Activated T-cell treated with anti-CD3 and anti-CD28 coated beads for 24 hours (primary cell): Measurements from ENCODE around the gene MGAT2.
"Not testable (repeated sequence)": the region's sequence is repeated elsewhere in the genome, so short reads cannot be mapped to it uniquely, and the experiment has no call there.

Source experiments
- DNase-seq: peaks from one replicate; pipeline ENCODE4 v3.0.0-alpha.2; 2020; ENCODE audit warnings: low read depth

MGAT2 gene

DNA sequence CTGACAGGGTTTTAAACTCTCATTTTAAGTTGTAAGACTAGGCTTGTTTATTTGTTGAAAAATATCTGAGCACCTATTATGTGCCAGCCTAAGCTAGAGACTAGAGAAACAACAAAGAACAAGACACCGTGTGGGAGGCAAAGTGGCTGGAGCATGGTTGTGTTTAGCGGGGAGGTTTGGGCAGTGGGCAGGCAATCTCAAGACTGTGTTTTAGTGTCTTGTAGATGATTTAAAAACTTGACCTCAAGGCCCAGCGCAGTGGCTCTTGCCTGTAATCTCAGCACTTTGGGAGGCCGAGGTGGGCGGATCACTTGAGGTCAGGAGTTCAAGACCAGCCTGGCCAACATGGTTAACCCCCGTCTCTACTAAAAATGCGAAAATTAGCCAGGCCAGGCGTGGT lies 7.9 kb upstream of the MGAT2 start:
- no peak for DNase-seq

DNA sequence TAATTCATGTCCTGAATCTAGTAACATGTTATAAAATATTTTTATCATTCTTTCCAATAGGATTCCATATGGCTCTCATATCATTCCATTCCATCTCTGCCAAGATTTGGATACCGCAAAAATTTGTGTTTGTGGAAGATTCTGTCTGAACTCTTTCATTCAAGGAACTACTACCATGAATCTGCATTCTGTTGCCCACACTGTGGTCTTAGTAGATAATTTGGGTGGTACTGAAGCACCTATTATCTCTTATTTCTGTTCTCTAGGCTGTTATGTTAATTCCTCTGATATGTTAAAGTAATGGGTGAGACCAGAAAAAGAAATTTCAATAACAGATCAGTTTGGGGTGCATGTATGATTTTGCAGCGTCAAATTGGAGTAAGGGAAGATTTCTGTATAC lies 6.4 kb upstream of the MGAT2 start:
- no peak for DNase-seq

DNA sequence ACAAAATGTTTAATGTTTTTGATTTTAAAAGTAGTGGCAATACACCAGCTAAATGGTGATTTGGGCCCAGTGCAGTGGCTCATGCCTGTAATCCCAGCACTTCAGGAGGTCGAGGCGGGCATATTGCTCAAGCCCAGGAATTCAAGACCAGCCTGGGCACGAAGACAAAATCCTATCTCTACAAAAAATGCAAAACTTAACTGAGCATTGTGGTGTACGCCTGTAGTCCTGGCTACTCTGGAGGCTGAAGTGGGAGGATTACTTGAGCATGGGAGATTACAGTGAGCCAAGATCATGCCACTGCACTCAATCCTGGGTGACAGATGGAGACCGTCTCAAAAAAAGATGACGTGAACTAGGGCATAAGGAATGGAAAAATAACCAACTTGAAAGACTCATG lies 4.8 kb upstream of the MGAT2 start:
- DNase-seq = no peak

DNA sequence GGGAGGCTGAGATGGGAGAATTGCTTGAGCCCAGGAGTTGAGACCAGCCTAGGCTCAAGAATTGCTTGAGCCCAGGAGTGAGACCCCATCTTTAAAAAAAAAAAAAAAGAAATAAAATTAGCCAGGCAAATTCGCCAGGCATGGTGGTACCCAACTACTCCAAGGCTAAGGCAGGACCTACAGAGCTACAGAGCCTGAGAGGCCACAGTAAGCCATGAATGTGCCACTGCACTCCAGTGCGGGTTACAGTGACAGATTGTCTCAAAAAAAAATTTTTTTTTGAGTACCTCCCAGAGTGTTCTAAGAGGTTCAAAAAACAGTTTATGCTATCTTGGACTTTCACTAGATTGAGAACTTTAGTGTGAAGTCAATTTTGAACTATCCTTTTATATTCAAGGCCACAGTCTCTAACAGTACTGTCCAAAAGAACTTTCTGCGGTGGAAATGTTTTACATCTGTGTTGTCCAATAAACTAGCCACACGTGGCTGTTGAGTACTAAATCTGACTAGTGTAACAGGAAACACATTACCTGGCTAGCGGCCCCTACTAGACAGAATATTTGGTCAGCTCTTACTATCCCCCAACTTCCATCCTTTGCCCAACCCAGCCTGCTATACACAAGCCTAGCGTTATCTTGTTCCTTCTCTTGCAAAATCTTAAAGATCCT lies 2.6 kb upstream of the MGAT2 start:
- DNase-seq = no peak

DNA sequence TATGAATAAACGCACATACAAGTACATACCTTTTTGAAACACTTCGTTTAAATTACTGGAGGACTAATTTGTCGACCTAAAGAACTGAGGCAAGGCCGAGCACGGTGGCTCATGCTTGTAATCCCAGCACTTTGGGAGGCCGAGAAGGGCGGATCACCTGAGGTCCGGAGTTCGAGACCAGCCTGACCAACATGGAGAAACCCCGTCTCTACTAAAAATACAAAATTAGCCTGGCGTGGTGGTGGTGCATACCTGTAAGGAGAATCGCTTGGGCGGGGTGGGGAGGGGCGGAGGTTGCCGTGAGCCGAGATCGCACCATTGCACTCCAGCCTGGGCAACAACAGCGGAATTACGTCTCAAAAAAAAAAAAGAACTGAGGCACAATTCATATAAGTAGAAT lies 1.3 kb upstream of the MGAT2 start:
- not testable (repeated sequence) for DNase-seq

DNA sequence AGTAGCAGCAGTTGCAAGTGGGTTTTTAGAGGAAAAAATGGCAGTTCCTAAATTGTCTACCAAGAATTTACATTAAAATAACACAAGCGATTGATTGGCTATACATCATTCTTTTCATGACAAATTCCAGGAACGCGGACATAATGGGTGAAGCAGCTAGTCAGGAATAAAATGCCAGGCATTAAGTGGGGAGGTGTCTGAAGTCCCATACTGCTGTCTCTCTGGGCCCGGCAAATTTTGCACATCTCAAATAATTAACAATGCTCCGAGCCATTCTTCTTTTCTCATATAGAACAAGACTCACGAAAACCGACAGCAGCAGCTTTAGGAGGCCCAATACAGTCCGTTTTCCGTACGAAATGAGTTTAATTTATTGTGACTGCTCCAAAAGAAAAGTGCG lies 869 bp upstream of the MGAT2 start:
- no peak for DNase-seq

DNA sequence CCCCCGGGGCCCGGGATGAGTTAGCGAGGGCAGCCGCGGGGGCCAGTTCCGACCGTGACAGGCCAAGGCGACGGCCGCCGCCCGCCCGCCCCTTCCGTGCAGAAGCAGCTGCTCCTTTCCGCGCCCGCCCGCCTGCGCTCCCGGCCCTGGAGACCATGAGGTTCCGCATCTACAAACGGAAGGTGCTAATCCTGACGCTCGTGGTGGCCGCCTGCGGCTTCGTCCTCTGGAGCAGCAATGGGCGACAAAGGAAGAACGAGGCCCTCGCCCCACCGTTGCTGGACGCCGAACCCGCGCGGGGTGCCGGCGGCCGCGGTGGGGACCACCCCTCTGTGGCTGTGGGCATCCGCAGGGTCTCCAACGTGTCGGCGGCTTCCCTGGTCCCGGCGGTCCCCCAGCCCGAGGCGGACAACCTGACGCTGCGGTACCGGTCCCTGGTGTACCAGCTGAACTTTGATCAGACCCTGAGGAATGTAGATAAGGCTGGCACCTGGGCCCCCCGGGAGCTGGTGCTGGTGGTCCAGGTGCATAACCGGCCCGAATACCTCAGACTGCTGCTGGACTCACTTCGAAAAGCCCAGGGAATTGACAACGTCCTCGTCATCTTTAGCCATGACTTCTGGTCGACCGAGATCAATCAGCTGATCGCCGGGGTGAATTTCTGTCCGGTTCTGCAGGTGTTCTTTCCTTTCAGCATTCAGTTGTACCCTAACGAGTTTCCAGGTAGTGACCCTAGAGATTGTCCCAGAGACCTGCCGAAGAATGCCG lies 699 bp downstream of the MGAT2 start:
- peak; percentile 44 for DNase-seq

DNA sequence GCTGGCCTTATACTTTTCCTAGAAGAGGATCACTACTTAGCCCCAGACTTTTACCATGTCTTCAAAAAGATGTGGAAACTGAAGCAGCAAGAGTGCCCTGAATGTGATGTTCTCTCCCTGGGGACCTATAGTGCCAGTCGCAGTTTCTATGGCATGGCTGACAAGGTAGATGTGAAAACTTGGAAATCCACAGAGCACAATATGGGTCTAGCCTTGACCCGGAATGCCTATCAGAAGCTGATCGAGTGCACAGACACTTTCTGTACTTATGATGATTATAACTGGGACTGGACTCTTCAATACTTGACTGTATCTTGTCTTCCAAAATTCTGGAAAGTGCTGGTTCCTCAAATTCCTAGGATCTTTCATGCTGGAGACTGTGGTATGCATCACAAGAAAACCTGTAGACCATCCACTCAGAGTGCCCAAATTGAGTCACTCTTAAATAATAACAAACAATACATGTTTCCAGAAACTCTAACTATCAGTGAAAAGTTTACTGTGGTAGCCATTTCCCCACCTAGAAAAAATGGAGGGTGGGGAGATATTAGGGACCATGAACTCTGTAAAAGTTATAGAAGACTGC lies 1.5 kb downstream of the MGAT2 start:
- no peak for DNase-seq

DNA sequence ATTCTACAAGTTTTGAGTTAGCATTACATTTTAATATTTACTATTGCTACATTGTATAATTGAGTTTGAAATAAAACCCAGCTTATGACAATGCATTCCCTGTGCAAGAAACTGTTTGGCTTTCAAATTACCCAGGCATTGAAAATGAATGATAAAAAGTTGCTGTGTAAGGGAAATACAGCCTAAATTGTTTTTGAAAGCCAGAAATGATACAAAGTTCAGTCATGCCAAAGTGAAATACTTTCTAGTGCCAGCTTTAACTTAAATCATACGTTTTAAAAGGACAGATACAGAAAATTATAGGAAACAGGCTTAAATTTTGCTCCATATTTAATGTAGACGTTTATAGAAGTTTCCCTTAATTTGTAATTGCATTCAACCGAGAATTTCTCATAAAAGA lies 2.8 kb downstream of the MGAT2 start:
- DNase-seq = no peak

DNA sequence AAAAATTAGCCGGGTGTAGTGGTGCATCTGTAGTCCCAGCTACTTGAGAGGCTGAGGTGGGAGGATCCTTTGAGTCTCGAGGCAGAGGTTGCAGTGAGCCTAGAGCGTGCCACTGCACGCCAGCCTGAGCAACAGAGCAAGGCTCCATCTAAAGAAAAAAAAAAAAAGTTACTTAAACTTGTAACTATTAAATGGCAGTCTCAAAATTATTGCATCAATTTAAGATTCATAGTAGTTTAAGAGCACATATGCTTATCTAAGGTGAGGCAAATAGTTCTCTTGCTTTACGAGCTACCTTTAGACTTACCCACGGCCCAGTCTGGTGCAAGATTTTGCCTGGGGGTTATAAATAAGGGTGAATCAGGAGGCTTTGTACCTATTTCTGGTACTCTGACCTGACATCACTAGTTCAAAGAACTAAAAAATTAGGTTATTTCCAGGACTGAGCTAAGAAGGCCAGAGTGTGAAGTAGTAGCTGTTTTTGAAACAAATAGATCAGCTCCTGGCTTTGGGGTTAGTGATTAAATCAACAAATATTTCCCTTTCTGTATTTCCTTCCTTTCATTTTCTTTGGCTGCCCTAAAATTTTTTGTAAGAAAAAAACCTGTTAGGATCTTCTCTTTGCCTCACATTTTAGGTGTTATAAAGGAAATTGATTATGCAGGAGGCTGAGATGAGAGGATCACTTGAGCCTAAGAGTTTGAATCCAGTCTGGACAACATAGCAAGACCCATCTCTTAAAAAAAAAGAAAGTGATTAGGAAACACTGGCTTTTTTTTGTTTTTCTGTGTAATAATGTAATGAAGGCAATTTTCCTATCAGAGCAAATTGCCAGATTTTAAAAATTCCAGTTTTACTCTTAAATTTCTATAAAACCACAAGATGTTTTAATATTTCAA lies 3.6 kb downstream of the MGAT2 start:
- no peak for DNase-seq

DNA sequence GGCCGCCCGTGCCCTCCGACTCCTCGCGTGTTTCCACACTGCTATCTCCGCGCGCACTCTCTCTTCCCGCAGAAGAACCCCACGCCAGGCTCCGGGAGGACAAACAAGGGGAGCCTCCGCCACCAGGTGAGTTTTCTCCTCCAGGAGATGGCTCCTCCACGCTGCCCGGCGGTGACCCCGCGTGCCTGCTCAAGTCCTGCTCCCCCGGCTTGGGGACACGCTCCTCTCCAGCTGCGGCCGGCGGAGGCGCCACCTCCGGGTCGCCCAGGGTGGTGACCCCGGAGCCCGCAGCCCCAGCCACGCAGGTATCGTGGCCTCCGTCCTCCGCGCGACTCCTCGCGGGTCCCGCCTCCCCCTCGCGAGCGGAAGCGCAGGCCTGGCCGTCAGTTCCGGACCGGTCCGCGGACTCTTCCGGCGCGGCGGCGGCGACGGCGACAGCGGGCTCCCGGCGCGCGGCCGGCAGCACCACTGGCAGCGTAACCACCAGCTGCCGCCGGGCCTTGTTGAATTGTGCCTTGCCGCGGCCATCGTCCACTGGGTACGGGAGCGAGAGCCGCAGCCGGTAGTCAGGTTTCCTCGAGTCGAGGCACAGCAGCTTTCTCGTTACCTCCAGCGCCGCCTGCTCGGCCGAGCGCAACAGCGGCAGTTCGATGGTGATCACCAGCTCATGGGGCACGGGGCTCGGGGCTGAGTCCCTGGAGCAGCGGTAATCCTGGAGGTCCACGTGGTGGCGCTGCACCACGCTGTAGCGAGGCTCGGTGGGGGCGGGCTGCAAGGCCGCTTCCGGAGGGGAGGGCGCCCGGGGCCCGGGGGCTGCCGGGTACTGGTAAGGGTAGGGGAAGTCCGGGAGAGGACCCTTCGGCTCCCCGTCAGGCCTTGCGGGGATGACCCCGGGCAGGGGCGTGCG lies 13.3 kb downstream of the MGAT2 start:
- peak; percentile 94 for DNase-seq

DNA sequence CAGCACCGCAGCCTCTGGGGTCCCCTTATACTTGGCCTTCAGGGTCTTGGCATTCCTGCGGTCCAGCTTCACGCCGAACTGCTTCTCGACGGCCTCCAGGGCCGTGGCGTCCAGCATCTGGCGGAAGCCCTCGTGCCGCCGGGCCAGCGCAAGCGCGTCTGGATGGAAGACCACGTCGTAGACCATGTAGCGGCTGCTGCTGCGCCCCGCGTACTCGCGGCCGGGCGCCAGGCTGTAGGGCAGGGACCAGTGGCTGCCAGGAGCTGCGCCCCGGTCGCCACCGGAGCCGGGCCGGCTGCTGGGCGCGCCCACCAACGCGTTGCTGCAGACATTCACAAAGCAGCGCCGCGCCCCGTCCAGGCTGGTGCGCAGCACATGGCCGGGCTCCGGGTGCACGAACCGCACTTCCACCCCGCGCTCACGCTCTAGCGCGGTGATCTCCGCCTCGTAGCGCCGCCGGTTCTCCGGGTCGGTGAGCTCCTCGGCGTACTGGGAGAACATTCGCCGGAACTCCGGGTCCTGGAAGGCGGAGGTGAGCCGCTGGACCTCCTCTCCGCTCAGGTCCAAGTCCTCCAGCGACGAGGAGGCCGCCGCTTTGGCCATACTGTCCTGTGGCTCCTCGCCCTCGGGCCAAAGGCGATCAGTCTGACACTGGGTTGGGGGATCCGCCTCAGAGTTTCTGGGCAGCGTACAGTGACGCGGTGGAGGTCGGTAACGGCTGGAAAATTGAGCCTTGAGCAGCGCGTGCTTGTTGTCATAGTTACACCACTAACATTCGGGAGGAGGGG lies 14.1 kb downstream of the MGAT2 start, which contains the start of gene DNAAF2:
TSS of gene DNAAF2 (minus strand) at position 698 of the 788 bp plus-strand sequence. CDS start at position 603, 95 bp downstream.
- peak; percentile 42 for DNase-seq

DNA sequence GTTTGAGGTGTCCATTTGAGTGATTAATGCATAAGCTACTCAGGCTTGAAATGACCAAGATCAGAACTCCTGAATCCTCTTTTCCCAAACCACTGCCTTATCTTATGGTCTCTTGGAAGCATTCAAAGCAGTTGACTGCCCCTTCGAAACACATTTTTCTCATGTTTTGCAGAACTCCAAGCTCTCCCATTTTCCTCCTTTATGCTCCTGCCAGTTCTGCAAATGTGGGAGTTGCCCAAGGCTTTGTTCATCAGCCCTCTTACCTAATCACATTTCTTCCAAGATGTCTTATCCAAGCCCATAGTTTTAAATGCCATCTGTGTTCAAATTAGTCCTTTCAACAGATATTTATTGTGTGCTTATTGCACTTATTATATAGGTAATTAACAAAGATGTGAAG lies 16.3 kb downstream of the MGAT2 start:
- no peak for DNase-seq

DNA sequence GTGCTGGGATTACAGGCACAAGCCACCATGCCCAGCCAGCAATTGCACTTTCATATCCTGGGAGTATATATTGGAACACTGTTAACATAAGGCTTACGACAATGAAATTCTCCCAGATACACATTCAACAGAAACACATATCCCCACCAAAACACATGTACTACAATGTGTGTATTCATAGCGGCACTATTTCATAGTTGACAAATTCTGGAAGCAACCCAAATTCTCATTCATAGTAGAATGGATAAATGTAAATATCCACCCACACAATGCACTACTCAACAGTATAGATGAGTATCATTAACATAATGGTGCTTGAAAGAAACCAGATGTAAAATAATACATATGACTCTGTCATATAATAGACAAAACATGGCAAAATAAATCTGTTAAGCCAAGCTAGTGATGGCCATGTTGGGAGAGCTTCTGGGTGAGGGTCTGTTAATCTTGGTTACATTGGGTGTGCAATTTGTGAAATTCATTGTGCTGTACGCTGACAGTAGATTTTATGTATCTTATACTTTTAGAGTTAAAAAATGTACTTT lies 17.0 kb downstream of the MGAT2 start:
- DNase-seq = no peak

DNA sequence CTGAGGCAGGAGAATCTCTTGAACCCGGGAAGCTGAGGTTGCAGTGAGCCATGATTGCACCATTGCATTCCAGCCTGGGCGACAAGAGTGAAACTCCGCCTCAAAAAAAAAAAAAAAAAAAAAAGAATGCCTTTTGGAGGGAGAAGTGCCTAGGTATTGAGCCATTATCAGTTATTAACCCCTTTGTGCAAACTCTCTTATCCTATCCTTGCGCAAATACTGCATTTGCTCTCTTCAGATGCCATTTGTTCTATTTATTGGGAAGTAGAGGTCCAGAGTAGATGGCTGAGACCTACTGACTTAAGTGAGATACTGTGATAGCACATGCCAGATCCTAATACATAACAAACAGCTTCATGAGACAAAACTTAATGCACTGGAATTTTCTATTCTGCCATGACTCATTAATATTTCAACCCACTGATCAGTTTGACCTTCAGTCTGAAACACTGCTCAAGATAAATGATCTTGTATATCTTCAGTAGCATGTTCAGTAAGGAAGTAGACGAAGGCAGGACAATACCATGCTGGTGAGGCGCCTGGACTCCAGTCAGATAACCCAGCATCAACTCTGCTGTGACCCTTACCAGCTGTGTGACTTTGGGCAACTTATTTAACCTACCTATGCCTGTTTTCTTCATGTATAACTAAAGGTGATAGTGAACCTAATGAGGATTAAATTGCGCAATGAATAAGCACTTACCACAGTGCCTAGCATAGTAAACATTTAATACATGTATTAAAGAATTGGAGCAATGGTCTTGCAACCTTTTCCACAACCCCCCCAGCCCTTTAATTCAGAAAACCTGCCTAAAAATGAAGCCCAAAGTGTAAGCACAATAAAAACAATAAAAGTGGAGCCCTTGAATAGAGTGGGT lies 20.2 kb downstream of the MGAT2 start:
- DNase-seq = no peak

DNA sequence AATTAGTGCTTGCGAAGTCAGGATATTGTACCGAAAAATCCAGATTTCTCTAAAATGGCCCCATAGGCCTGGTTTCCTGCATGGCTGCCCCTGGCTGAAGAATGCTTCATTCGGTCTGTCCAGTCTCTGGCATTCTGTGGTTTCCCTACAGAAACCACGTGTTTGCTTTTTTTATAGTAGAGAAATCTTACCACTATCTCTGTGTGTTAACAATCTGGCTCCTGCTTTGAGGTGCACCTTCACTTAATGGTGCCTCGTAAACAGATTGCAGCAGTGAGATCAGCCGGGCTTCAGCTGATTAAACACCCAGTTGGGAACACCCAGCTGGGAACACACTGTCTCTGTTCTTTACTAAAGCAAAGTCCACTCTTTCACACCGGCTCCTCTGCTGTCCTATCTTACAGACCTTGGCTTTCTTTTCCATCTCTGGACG lies 21.1 kb downstream of the MGAT2 start:
- DNase-seq = no peak

DNA sequence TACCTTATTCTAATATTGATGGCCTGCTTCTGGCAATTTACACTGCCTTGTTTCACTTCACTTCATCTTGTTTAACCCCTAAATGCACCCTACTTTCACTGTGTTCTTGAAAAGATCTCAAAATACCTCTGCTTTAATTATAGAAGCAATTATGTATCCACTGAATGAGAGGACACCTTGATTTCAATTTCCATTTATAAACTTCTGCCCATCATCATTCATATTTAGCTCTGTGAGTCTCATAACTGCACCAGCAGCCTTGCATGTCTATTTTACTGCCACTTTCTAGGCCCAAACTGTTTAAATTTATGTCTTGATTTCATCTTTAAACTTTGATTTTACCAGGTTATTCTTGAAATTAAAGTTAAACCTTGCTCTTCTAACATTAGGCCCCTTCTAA lies 21.6 kb downstream of the MGAT2 start:
- DNase-seq = no peak

DNA sequence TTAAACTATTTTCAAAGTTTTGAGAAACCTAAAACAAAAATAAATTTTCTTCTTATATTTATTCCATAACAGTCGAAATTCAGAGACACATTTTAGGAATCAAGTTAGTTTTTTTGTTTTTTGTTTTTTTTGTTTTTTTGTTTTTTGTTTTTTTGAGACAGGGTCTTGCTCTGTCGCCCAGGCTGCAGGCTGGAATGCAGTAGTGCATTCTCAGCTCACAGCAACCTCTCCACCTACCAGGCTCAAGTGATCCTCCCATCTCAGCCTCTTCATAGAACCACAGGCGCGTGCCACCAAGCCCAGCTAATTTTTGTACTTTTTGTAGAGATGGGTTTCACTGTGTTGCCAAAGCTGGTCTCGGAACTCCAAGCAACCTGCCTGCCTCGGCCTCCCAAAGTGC lies 32.9 kb downstream of the MGAT2 start:
- DNase-seq = no peak

DNA sequence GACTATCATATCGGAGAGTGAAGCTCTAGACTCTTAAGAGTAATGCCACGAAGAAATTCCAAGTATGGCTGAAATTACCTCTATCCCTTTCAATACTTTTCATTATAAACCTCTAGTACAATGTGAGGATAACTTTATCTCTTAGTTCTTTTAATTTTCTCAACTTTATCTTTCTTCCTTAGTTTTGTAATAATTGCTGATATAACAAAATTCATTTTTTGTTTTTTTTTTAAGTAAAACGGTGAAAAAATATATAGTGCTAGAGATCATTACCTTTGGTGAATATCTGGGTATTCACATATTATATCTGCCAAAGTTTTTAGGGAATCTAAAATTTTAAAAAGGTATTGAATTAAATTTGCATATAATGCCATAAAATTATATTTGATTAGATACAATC lies 33.9 kb downstream of the MGAT2 start:
- DNase-seq = no peak
